Nephron (organoid): ENCODE measurements around the gene GLOD5.

Experiments used
- H3K27ac Mint-ChIP-seq, 3 experiments: 2 replicates each; pipeline ENCODE4 v1.8.0; 2020; ENCODE audit warnings: mixed read lengths in 3 of 3, mild to moderate bottlenecking in 2 of 3, moderate library complexity in 1 of 3
- H3K27me3 Mint-ChIP-seq: 2 replicates; pipeline ENCODE4 v1.8.0; 2021; ENCODE audit warnings: low read depth, mild to moderate bottlenecking, moderate library complexity, mixed read lengths
- H3K36me3 Mint-ChIP-seq: 2 replicates; pipeline ENCODE4 v1.8.0; 2020; ENCODE audit warnings: low read depth, mixed read lengths
- H3K4me1 Mint-ChIP-seq: 2 replicates; pipeline ENCODE4 v1.8.0; 2020; ENCODE audit warnings: mixed read lengths
- H3K4me3 Mint-ChIP-seq, 3 experiments: 2 replicates each; pipeline ENCODE4 v1.8.0; 2020; ENCODE audit warnings: mild to moderate bottlenecking in 3 of 3, mixed read lengths in 3 of 3, moderate library complexity in 2 of 3
- H3K9me3 Mint-ChIP-seq: 2 replicates; pipeline ENCODE4 v1.8.0; 2020; ENCODE audit warnings: mixed read lengths
- CTCF ChIP-seq, 3 experiments: fragments of 200-600 bp; sonication (generic); IDR thresholded peaks; one replicate each; pipeline ENCODE4 v1.5.0; 2021; ENCODE audit warnings: antibody characterized with exemption in 3 of 3; ENCODE audit not compliant: unreplicated experiment in 3 of 3

Gene GLOD5

GRCh38 chrX:48800574-48801279, 39.2 kb downstream of the GLOD5 start:
- peaks cover 19% of the 10 kb centered on the region for H3K9me3 Mint-ChIP-seq
- no peak for TF ChIP-seq CTCF (IDR thresholded peaks at IDR 0.05; ENCODE audit: unreplicated experiment in 3 of 3)
- H3K4me1 Mint-ChIP-seq = peaks cover 10% of the 10 kb centered on the region
- no peaks in the 10 kb centered on the region for H3K27me3 Mint-ChIP-seq
- peak overlapping the region; percentile 93 to 99 (median 97) for H3K4me3 Mint-ChIP-seq
- peaks cover 19% of the 10 kb centered on the region for H3K36me3 Mint-ChIP-seq
- H3K27ac Mint-ChIP-seq = peak overlapping the region; percentile 98 to 100 (median 98)

- Mint-ChIP-seq H3K9me3 (peaks cover 19% of the 10 kb centered on the region), H3K36me3 (peaks cover 19% of the 10 kb centered on the region), H3K4me1 (peaks cover 10% of the 10 kb centered on the region), H3K27me3 (no peaks in the 10 kb centered on the region), H3K27ac (peak within 1 kb of the TSS; percentile 98 to 100 (median 98)), H3K4me3 (peak within 1 kb of the TSS; percentile 93 to 99 (median 97))
- no peak for TF ChIP-seq CTCF (IDR thresholded peaks at IDR 0.05; ENCODE audit: unreplicated experiment in 3 of 3)
Measured at GRCh38 chrX:48801280-48802088, 39.9 kb downstream of the GLOD5 start, which contains the start of gene HDAC6. HDAC6 (plus strand) TSS chrX:48802067; CDS start chrX:48802693, 626 bp downstream.

- peak overlapping the region; percentile 98 to 100 (median 98) for H3K27ac Mint-ChIP-seq
- H3K36me3 Mint-ChIP-seq = peaks cover 26% of the 10 kb centered on the region
- peaks cover 23% of the 10 kb centered on the region for H3K9me3 Mint-ChIP-seq
- peak overlapping the region; percentile 93 to 99 (median 97) for H3K4me3 Mint-ChIP-seq
- peaks cover 10% of the 10 kb centered on the region for H3K4me1 Mint-ChIP-seq
- TF ChIP-seq CTCF (IDR thresholded peaks at IDR 0.05; ENCODE audit: unreplicated experiment in 3 of 3) = no peak
- no peaks in the 10 kb centered on the region for H3K27me3 Mint-ChIP-seq
Measured at GRCh38 chrX:48802089-48802904, 40.8 kb downstream of the GLOD5 start.

- peak overlapping the region; percentile 98 to 100 (median 98) for H3K27ac Mint-ChIP-seq
- H3K4me1 Mint-ChIP-seq = peaks cover 10% of the 10 kb centered on the region
- no peaks in the 10 kb centered on the region for H3K27me3 Mint-ChIP-seq
- H3K36me3 Mint-ChIP-seq = peaks cover 26% of the 10 kb centered on the region
- no peak for TF ChIP-seq CTCF (IDR thresholded peaks at IDR 0.05; ENCODE audit: unreplicated experiment in 3 of 3)
- peaks cover 20% of the 10 kb centered on the region for H3K9me3 Mint-ChIP-seq
- H3K4me3 Mint-ChIP-seq = peak overlapping the region; percentile 93 to 99 (median 97)
Measured at GRCh38 chrX:48802905-48803200, 41.3 kb downstream of the GLOD5 start.

- H3K36me3 Mint-ChIP-seq = peaks cover 26% of the 10 kb centered on the region
- H3K4me3 Mint-ChIP-seq = no peak overlapping the region
- peaks cover 14% of the 10 kb centered on the region for H3K9me3 Mint-ChIP-seq
- peaks cover 5% of the 10 kb centered on the region for H3K4me1 Mint-ChIP-seq
- H3K27ac Mint-ChIP-seq = no peak overlapping the region
- no peak for TF ChIP-seq CTCF (IDR thresholded peaks at IDR 0.05; ENCODE audit: unreplicated experiment in 3 of 3)
- no peaks in the 10 kb centered on the region for H3K27me3 Mint-ChIP-seq
Measured at GRCh38 chrX:48806081-48806480, 44.5 kb downstream of the GLOD5 start.
